HL-60 (cell line): Measurements from ENCODE around the gene DOCK6.

Experiments used
- DNase-seq, 2 experiments: peaks; one replicate each; pipeline ENCODE4 v3.0.0-alpha.2; 2010 to 2020; ENCODE audit warnings: low read depth in 1 of 2, low spot score in 1 of 2
- H3K27ac ChIP-seq: fragments of 250-450 bp; sonication (Bioruptor Pico); replicated peaks from 2 replicates; pipeline ENCODE4 v1.5.1; 2020; ENCODE audit warnings: mild to moderate bottlenecking, moderate library complexity
- H3K27me3 ChIP-seq: fragments of 250-450 bp; sonication (Bioruptor Pico); 2 replicates; pipeline ENCODE4 v1.5.1; 2021; ENCODE audit warnings: mild to moderate bottlenecking, moderate library complexity; ENCODE audit not compliant: insufficient read depth, poor library complexity, severe bottlenecking
- H3K4me3 ChIP-seq: replicated peaks from 2 replicates; pipeline ENCODE4 v1.5.1; 2011; ENCODE audit warnings: mild to moderate bottlenecking, control low read depth, low read length; ENCODE audit not compliant: insufficient read depth
- CTCF ChIP-seq: IDR thresholded peaks from one replicate; pipeline ENCODE4 v1.5.1; 2011; ENCODE audit warnings: low read length, control low read depth, inconsistent platforms; ENCODE audit not compliant: insufficient read depth
- GABPA ChIP-seq: IDR thresholded peaks from 2 replicates; pipeline ENCODE4 v1.6.1; 2012; ENCODE audit warnings: low read depth
- POLR2AphosphoS5 ChIP-seq: IDR thresholded peaks from 2 replicates; pipeline ENCODE4 v1.6.1; 2012; ENCODE audit warnings: low read depth
- REST ChIP-seq: IDR thresholded peaks from 2 replicates; pipeline ENCODE4 v1.6.1; 2012; ENCODE audit warnings: low read depth; ENCODE audit not compliant: insufficient replicate concordance
- SPI1 ChIP-seq: IDR thresholded peaks from 2 replicates; pipeline ENCODE4 v1.6.1; 2012; ENCODE audit warnings: low read depth, mild to moderate bottlenecking, borderline replicate concordance

DOCK6 gene

GRCh38 chr19:11201791-11202190, 60.5 kb downstream of the DOCK6 start:
- TF ChIP-seq REST (no peak), POLR2AphosphoS5 (no peak)
- Histone ChIP-seq H3K27me3 (no peaks in the 10 kb centered on the region), H3K4me3 (no peak overlapping the region), H3K27ac (no peak overlapping the region)
- no peak for DNase-seq

GRCh38 chr19:11200931-11201330, 61.4 kb downstream of the DOCK6 start:
- Histone ChIP-seq H3K27me3 (peaks cover 7% of the 10 kb centered on the region), H3K4me3 (no peak overlapping the region), H3K27ac (no peak overlapping the region)
- no peak for TF ChIP-seq POLR2AphosphoS5
- no peak for TF ChIP-seq GABPA
- no peak for TF ChIP-seq REST
- no peak for TF ChIP-seq SPI1
- TF ChIP-seq CTCF: no peak
- no peak for DNase-seq

- Histone ChIP-seq H3K27ac (no peak overlapping the region), H3K4me3 (no peak overlapping the region), H3K27me3 (peaks cover 7% of the 10 kb centered on the region)
- no peak for TF ChIP-seq SPI1
- TF ChIP-seq POLR2AphosphoS5: no peak
- TF ChIP-seq GABPA: no peak
- TF ChIP-seq CTCF: no peak
- no peak for TF ChIP-seq REST
- DNase-seq: no peak
These were observed 62.2 kb downstream of the DOCK6 start for GRCh38 chr19:11200015-11200574.

- no peak for DNase-seq
- peaks cover 7% of the 10 kb centered on the region for H3K27me3 ChIP-seq
- no peak overlapping the region for H3K27ac ChIP-seq
- no peak overlapping the region for H3K4me3 ChIP-seq
- no peak for TF ChIP-seq GABPA
- TF ChIP-seq POLR2AphosphoS5: no peak
- no peak for TF ChIP-seq REST
- TF ChIP-seq CTCF: no peak
- no peak for TF ChIP-seq SPI1
These were observed 62.8 kb downstream of the DOCK6 start for GRCh38 chr19:11199517-11199916.
